Measurements from ENCODE around the gene DENR. TPM values are rescaled to one million over a fixed set of nuclear protein-coding genes. Genes with fewer than 3 reads are reported as not detected.

The DENR gene
- total RNA-seq, 2 donors from 2014 or later = 35.5 to 37.3 TPM

DNA sequence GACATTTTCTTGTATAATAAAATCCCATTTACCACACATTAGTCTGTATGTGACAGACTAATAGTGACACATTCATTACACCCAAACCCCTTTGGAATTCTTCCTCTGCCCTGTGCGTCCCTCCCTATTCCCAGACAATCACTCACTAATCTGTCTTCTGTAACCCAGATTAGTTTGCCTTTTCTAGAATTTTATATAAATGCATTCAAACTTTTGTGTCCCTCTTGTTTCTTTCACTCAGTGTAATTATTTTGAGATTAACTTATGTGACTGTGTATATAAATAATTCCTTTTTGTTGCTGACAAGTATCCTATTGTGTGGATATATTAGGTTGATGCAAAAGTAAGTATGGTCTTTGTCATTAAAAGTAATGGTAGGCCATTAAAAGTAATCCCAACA, 55.0 kb downstream of the DENR start:
- Mint-ChIP-seq H3K36me3 (ENCODE audit: low read depth) (no peaks in the 10 kb centered on the region), H3K4me3 (no peak overlapping the region)

DNA sequence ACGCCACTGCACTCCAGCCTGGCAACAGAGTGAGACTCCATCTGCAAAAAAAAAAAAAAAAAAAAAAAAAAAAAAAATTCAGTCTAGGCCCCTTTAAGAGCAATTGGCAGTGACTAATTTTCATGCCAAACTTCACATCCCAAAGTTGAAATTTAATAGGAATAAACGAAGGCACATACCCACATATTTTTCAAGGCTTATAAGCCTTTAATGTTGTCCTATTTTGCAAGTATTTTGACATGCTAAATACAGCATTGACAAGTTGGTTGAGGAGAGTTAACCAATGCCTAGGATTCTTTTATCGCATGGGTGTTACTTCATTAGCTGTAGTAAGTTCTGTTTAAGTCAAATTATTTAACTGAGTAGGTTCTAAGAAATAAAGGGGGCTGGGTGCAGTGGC, 59.2 kb downstream of the DENR start:
- H3K27ac Mint-ChIP-seq = no peak overlapping the region
- ATAC-seq (no peak), DNase-seq (no peak)
- H3K27me3 Mint-ChIP-seq = no peaks in the 10 kb centered on the region
- peaks cover 3% of the 10 kb centered on the region for H3K4me1 Mint-ChIP-seq
- no peaks in the 10 kb centered on the region for H3K36me3 Mint-ChIP-seq (ENCODE audit: low read depth)
- no peaks in the 10 kb centered on the region for H3K9me3 ChIP-seq (ENCODE audit: control insufficient read depth, low read length, poor library complexity, severe bottlenecking)
- H3K4me3 Mint-ChIP-seq = no peak overlapping the region

More for the DNA sequence above, 55.0 kb downstream of the DENR start:
- Mint-ChIP-seq H3K27me3 (no peaks in the 10 kb centered on the region), H3K4me1 (no peaks in the 10 kb centered on the region), H3K27ac (no peak overlapping the region)
- ATAC-seq = no peak
- no peaks in the 10 kb centered on the region for H3K9me3 ChIP-seq (ENCODE audit: control insufficient read depth, low read length, poor library complexity, severe bottlenecking)
- no peak for DNase-seq

GRCh38 chr12:122813310-122813713, 60.7 kb downstream of the DENR start:
- DNase-seq = no peak
- peaks cover 3% of the 10 kb centered on the region for H3K4me1 Mint-ChIP-seq
- no peak overlapping the region for H3K27ac Mint-ChIP-seq
- H3K4me3 Mint-ChIP-seq = no peak overlapping the region
- no peaks in the 10 kb centered on the region for H3K27me3 Mint-ChIP-seq
- no peaks in the 10 kb centered on the region for H3K9me3 ChIP-seq (ENCODE audit: control insufficient read depth, low read length, poor library complexity, severe bottlenecking)
- peaks cover 2% of the 10 kb centered on the region for H3K36me3 Mint-ChIP-seq (ENCODE audit: low read depth)
- ATAC-seq = peak; percentile 64

DNA sequence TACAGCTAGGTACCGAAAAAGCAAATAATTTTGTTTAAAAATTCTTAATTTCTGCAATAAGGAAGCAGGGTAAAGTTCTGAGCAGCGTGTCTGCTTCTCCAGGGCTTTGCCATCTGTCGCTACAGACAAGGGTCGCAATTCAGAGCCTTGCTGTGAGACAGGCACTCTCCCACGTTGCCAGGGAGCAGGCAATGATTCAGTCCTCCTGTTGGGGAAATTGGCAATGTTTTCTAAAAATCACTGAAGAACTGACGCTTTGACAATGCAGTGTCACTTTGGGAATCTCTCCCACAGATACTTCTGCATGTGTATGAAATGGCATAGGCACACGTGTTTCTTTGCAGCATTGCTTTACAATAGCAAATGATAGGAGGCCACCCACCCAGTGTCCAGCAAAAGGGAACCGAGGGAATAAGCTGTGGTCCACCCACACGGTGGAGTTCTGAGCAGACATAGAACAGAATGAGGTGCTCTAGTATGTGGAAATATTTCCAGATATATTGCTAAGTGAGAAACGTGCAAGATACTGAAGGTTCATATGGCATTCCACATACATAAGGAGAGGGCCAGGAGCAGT, 66.7 kb downstream of the DENR start:
- H3K9me3 ChIP-seq (ENCODE audit: control insufficient read depth, low read length, poor library complexity, severe bottlenecking) = no peaks in the 10 kb centered on the region
- Mint-ChIP-seq H3K36me3 (ENCODE audit: low read depth) (peaks cover 2% of the 10 kb centered on the region), H3K4me1 (no peaks in the 10 kb centered on the region), H3K27me3 (no peaks in the 10 kb centered on the region), H3K4me3 (no peak overlapping the region), H3K27ac (no peak overlapping the region)
- DNase-seq (no peak), ATAC-seq (no peak)

GRCh38 chr12:122820138-122820537, 67.5 kb downstream of the DENR start:
- Mint-ChIP-seq H3K4me3 (no peak overlapping the region), H3K36me3 (ENCODE audit: low read depth) (peaks cover 2% of the 10 kb centered on the region), H3K4me1 (no peaks in the 10 kb centered on the region), H3K27ac (no peak overlapping the region), H3K27me3 (no peaks in the 10 kb centered on the region)
- no peak for DNase-seq
- H3K9me3 ChIP-seq (ENCODE audit: control insufficient read depth, low read length, poor library complexity, severe bottlenecking) = no peaks in the 10 kb centered on the region
- ATAC-seq = no peak

Other genes starting within 250 kb of the DENR start
- 100 to 1,000 TPM; 292 to 297 TPM for gene RSRC2, start 225.9 kb upstream of the DENR start, total RNA-seq
- 10 to 100 TPM; 24.1 to 25.1 TPM for gene KNTC1, start 225.6 kb upstream of the DENR start, total RNA-seq
- gene HCAR2, start 49.5 kb upstream of the DENR start, total RNA-seq = under 1 TPM in 1 of 2 donors, not detected in 1; 0.99 TPM
- 1 to 10 TPM in 1 of 2 donors, under 1 TPM in 1; 0.39 to 1.3 TPM for gene HCAR3, start 36.0 kb upstream of the DENR start, total RNA-seq
- not detected for gene HCAR1, start 22.0 kb upstream of the DENR start, total RNA-seq
- under 1 TPM; 0.35 to 0.63 TPM for gene CCDC62, start 21.7 kb downstream of the DENR start, total RNA-seq
- 10 to 100 TPM; 61.5 to 67.4 TPM for gene HIP1R, start 82.6 kb downstream of the DENR start, total RNA-seq
- gene VPS37B, start 143.3 kb downstream of the DENR start, total RNA-seq = 10 to 100 TPM; 82.2 to 90.5 TPM
- gene ABCB9, start 213.6 kb downstream of the DENR start, total RNA-seq = 1 to 10 TPM; 4.1 to 6.1 TPM
- gene OGFOD2, start 222.4 kb downstream of the DENR start, total RNA-seq = 10 to 100 TPM; 17.9 to 20.3 TPM
- gene ARL6IP4, start 227.9 kb downstream of the DENR start, total RNA-seq = 100 to 1,000 TPM; 109 to 131 TPM